Measurements from ENCODE around the gene RRM1. TPM values are rescaled to one million over a fixed set of nuclear protein-coding genes. Genes with fewer than 3 reads are reported as not detected.

Gene RRM1
- total RNA-seq, 1 donor from 2014 or later = 84.4 TPM

- peak; percentile 28 for ATAC-seq
These were observed 11.4 kb upstream of the RRM1 start for GRCh38 chr11:4083198-4083597.

GRCh38 chr11:4084406-4085125 is 10.0 kb upstream of the RRM1 start:
- no peak for ATAC-seq

- no peak for ATAC-seq
These were observed 9.0 kb upstream of the RRM1 start for GRCh38 chr11:4085575-4085974.

- no peak for ATAC-seq
These were observed 7.8 kb upstream of the RRM1 start for GRCh38 chr11:4086575-4087353.

GRCh38 chr11:4087551-4087950 is 7.0 kb upstream of the RRM1 start:
- no peak for ATAC-seq

- ATAC-seq = no peak
These were observed 4.3 kb upstream of the RRM1 start for GRCh38 chr11:4090258-4090657.

GRCh38 chr11:4092026-4092425 is 2.6 kb upstream of the RRM1 start:
- no peak for ATAC-seq

GRCh38 chr11:4093519-4094347 is 866 bp upstream of the RRM1 start:
- ATAC-seq = no peak

- peak; percentile 53 for ATAC-seq
These were observed 1.1 kb downstream of the RRM1 start for GRCh38 chr11:4095509-4096230.

- no peak for ATAC-seq
These were observed 3.5 kb downstream of the RRM1 start for GRCh38 chr11:4098026-4098621.

GRCh38 chr11:4102711-4103110 is 8.1 kb downstream of the RRM1 start:
- ATAC-seq = no peak

GRCh38 chr11:4103269-4103668 is 8.7 kb downstream of the RRM1 start:
- no peak for ATAC-seq

GRCh38 chr11:4105916-4106315 is 11.3 kb downstream of the RRM1 start:
- ATAC-seq = no peak

- no peak for ATAC-seq
These were observed 17.2 kb downstream of the RRM1 start for GRCh38 chr11:4111834-4112233.

- no peak for ATAC-seq
These were observed 20.5 kb downstream of the RRM1 start for GRCh38 chr11:4115128-4115527.

- no peak for ATAC-seq
These were observed 23.5 kb downstream of the RRM1 start for GRCh38 chr11:4118107-4118506.

- no peak for ATAC-seq
These were observed 28.6 kb downstream of the RRM1 start for GRCh38 chr11:4123218-4123617.

- no peak for ATAC-seq
These were observed 30.5 kb downstream of the RRM1 start for GRCh38 chr11:4125141-4125540.

GRCh38 chr11:4127357-4127756 is 32.8 kb downstream of the RRM1 start:
- no peak for ATAC-seq

GRCh38 chr11:4130219-4130618 is 35.6 kb downstream of the RRM1 start:
- ATAC-seq = peak; percentile 89

- peak; percentile 39 for ATAC-seq
These were observed 40.2 kb downstream of the RRM1 start for GRCh38 chr11:4134806-4135205.

- no peak for ATAC-seq
These were observed 43.9 kb downstream of the RRM1 start for GRCh38 chr11:4138497-4138896.

All from esophagus mucosa (tissue), 1 donor.